Activated CD4-positive, alpha-beta T cell treated with anti-CD3 and anti-CD28 coated beads for 48 hours (primary cell): ENCODE data around the gene TCIRG1.

Experiments used
- DNase-seq: peaks from one replicate; pipeline ENCODE4 v3.0.0-alpha.2; 2020

Gene TCIRG1

DNA sequence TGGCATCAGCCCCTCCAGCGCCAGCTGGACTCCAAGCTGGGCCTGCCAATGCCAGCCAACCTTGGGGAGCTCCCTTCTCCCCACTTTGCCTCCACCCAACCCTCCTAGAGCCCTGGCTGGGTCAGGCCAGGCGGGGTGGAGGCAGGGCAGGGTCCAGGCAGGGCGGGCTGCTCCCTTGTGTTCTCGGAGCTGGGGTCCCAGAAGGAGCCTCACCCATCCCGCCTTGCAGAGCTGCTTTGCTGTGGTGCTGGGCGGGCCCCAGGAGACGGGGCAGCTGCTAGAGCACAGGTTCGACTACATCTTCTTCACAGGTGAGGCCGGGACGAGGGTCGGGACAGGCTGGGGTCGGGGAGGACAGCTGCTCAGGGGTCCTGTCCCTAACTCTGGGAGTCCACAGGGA, 19.3 kb upstream of the TCIRG1 start:
- DNase-seq, result no peak

DNA sequence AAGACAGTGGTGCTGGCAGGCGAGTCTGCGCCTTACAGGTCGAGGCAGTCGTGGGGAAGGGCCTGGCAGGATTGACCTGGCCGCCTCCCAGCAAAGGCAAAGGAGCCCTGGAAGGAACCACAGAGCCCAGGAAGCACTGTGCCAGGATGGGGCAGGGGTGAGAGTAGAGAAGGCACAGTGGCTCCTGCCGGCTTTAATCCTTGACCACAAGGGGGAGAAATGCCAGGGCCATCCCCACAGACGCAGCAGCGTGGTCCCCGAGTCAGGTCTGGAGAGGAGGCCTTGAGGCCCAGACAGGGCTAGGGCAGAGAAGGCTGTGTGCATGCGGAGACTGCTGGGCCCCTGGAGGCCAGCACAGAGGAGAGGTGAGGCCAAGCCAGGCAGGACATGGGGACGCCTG, 18.2 kb upstream of the TCIRG1 start:
- no peak for DNase-seq

DNA sequence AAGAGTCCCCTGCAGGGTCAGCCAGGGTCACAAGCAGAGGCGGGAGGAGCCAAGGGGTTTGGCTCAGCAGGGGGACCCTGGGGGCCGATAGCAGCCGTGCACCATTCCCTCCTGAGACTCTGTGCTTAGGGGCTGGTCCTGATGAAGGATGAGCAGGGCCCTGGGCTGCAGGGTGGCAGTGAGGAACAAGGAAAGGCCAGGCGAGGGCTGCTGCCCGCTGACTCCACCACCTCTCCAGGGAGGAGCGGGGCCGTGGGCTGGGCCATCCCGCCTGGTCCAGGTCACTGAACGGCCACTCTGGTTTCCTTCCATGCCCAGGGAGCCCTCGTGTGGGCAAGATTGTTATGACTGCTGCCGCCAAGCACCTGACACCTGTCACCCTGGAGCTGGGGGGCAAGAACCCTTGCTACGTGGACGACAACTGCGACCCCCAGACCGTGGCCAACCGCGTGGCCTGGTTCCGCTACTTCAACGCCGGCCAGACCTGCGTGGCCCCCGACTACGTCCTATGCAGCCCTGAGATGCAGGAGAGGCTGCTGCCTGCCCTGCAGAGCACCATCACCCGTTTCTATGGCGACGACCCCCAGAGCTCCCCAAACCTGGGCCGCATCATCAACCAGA, 17.5 kb upstream of the TCIRG1 start:
- DNase-seq, result no peak

DNA sequence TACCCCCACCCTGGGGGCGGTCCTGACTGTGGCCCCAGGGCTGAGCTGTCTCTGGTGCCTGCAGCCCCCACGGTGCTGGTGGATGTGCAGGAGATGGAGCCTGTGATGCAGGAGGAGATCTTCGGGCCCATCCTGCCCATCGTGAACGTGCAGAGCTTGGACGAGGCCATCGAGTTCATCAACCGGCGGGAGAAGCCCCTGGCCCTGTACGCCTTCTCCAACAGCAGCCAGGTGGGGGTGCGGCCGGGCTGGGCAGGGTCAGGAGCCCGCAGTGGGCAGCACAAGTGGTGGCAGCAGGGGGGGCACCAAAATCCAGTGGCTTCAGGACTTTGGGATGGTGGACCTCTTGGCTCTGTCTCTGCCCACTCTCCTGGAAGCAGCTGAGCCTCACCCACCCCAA, 16.3 kb upstream of the TCIRG1 start:
- no peak for DNase-seq

DNA sequence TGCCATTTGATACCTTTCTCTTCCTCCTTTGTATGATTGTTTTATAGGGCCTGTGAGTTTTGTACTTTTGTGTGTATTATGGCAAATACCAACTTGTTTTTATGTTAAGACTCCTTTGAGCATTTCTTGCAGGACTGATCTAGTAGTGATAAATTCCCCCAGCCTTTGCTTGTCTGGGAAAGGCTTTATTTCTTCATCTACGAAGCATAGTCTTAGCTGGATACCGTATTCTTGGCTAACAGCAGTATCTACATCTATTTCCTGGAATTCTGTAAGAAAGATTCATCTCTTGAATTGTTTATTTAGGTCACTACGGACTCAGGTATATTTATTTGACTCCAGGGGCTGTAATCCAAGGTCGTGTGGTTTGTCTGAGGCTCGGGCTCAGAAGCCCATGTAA, 14.3 kb upstream of the TCIRG1 start:
- DNase-seq, result no peak

DNA sequence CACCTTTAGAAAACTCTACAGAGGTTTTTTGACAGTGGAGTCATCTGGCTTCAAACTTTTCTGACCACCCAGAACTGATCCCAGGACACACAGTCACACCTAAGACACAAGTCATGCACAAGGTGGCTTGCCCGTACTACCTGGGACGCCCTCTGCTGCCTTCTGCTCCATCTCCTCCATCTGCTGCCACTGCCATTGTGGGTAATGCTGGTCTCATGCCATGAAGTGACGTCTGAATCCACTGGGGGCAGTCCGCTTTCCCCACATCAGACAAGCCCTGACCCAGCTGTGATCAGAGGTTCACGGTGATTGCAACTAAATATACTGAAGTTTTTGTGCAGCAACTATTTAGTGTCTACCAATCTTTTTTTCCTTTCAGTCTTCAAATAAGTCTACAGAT, 13.8 kb upstream of the TCIRG1 start:
- no peak for DNase-seq

DNA sequence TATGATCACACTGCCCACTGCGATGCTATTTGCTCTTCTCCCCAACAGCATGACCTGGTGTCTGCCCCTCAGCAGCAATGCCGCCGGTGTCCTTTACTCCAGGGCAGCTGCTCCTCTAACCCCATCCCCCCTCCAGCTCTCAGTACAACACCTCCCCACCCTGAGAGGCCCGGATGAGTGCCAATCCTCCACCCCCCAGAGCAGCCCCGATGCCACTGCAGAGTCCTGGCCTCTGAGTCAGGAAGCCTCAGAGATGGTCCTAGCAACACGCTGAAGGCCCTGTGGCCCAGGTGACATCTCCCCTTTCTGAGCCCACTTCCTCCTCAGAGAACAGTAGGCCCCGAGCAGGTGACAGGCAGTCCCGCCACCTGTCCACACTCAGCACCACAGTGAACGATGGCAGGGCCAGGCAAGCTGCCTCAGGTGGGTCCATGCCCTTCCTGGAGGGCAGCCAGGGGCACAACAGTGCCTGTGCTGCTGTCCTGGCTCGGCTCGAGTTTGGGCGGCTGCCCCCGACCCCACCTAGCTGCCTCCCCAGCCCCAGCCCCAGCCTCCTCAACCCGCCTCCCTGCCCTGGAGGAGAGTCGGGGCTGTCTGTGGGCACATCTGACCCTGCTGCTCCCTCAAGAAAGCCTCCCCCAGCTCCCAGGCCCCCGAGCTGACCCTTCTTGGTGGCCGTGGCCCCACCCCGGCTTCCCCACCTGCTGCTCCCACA, 12.3 kb upstream of the TCIRG1 start:
- DNase-seq, result no peak

DNA sequence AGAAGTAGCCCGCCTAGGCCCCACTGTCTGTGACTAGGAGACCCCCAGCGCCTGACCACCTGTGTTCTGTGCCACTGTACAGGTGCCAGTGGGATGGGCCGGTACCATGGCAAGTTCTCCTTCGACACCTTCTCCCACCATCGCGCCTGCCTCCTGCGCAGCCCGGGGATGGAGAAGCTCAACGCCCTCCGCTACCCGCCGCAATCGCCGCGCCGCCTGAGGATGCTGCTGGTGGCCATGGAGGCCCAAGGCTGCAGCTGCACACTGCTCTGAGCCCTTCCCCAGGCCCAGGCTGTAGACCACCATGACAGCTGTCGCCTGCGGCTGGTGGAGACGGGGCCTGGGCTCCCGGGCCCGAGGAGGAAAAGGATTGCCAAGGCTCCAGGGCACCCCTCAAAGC, 11.2 kb upstream of the TCIRG1 start:
- no peak for DNase-seq

DNA sequence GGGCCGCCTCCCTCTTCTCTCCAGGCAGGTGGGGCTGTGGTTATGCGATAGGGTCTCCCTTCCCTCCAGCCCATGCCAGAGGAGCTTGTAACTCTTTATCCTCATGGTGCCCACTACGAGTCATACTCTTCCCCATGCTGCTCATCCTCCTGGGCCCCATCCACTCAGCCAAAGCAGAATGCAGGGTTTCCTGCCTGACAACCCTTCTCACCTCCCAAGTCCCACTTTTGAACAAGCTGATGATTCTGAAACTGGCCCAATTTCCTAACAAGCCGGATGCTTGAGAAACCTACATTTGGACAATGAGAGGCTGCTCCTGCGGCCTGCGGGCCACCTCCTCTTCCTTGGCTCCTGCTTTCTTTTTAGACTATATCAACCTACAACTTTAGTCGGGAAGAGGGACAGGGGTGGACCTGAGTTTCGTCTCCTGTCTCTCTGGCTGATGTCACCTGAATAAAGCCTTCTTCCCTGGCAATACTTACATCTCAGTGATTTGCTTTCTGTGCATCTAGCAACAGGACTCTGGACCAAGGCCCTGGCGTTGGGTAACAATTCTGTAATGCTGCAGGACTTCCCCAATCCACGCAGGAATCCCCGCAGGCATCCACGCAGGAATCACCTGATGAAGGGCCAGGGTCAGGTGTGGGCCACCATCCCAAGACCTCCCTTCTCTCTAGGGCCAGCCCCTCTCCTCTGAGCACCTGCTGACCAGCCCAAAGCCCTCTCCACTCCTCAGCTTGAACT, 9.9 kb upstream of the TCIRG1 start:
- no peak for DNase-seq

DNA sequence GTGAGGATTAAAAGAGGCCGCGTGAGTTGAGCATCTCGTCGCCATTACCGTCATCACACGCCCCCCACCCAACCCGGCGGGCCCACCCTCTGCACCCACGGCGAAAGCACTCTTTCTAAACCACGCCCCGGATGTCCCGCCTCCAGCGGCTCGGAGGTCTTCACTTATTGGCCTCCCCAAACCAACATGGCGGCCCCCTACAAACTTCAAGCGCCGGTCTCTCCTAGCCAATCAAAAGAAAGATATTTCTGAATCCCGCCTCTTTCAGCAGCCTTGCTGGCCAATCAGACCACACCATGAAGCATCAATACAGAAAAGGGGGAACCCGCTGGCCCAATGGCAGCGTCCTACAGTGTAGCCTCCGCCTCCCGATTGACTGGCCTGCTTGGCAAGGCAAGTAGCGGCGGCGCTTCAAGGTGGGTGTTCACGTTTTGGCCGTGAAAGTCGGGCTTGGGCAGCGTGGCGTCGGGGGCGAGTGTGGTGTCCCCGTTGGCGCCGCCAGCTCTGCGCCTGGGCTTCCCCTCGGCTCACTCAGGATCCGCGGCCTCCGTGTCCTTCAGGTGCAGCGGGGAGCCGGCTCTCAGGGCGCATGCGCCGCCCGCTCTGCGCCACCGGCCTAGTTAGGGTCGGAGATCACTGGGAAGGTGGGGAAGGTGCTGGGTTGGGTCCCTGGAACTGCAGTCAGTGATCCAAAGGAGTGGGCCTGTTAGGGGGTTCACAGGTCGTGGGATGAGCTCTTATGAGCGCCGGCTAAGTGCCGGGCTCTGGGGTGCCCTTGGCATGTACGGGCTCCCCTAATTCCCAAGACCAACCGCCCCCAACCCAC, 8.3 kb upstream of the TCIRG1 start, which contains the start of gene NDUFS8:
Gene NDUFS8 (plus strand): TSS at position 364 of the 826 bp plus-strand sequence. CDS start 1,471 bp downstream, outside the sequence.
- peak; percentile 97 for DNase-seq

DNA sequence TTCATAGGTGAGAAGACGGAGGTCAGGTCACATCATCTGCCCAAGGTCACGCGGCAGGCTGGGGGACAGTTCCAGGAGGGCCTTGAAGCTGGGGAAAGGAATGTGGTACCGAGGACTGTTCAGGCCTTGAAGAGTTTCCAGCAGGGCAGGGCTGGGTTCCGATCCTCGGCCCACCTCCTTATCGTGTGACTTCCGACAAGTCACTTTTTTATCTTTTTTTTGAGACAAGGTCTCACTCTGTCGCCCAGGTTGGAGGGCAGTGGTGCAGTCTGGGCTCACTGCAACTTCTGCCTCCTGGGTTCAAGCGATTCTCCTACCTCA, 7.7 kb upstream of the TCIRG1 start:
- no peak for DNase-seq

DNA sequence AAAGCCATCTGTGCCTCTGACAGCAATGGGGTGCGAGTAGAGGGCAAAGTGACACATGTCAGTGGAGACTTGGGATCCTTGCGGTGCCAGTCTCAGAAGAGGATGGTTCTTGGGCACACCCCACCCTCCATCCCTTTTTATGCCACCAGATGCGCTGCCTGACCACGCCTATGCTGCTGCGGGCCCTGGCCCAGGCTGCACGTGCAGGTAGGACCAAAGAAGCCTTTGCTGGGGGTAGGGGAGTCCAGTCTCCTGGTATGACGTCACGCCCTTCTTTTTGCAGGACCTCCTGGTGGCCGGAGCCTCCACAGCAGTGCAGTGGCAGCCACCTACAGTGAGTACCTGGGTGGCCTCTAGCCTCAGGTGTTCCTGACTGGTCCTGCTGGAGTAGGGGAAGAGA, 6.8 kb upstream of the TCIRG1 start:
- no peak for DNase-seq

DNA sequence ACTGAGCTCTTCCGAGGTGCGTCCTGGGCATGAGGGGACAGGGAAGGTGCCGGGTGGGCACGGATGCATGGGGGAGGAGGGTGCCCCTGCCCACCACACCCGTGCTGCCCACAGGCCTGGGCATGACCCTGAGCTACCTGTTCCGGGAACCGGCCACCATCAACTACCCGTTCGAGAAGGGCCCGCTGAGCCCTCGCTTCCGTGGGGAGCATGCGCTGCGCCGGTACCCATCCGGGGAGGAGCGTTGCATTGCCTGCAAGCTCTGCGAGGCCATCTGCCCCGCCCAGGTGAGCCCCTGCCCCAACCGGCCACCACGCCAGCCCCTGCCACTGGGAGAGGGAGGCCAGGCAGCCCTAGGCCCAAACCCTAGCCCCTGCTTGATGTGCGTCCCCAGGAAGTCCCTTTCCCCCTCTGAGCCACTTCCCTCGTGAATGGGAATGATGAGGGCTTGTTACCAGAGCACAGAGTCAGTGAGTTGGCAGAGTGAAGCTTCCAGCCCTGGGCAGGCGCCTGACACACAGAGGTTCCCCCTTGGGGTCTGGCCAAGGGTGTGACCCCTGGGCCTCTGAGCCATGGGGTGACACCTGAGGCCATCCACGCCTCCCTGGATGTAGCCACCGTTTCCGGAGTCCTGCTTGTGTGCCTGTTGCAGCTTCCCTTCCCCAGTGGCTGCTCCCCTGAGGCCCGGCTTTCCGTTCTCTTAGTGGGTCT, 5.7 kb upstream of the TCIRG1 start:
- no peak for DNase-seq

DNA sequence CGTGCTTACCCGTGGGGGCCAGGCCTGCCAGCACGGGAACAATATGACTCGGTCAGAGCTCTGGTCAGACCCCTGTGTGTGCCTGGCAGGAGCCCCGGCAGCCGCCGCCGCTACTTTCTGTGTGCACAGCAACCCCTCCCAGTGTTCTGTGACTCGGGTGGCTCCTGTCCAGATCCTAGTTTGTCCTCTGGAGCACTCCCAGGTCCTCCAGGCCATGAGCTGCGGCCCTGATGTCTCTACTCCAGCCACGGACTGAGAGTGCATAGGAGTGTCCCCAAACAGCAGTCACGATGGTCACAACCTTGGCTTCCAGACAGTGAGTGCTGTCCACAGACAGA, 5.1 kb upstream of the TCIRG1 start:
- DNase-seq, result no peak

DNA sequence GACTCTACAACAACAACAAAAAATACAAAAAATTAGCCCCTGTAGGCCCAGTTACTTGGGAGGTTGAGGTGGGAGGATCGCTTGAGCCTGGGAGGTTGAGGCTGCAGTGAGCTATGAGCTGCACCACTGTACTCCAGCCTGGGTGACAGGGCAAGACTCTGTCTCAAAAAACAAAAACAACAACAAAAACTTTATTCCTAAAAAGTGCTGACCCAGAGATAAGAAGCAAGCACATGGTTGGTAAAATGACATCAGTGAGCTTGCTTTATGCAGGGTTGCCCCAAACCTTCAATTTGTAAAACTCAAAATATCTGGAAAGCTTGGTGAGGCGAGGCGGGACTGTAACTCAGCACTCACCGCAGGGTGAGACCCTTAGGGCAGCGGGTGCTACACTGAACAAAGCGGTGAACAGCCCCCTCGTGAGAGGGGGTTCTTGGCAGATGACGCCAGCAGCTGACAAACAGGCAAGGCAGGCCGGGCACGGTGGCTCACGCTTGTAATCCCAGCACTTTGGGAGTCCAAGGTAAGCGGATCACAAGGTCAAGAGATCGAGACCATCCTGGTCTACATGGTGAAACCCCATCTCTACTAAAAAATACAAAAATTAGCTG, 3.5 kb upstream of the TCIRG1 start:
- DNase-seq, result no peak

DNA sequence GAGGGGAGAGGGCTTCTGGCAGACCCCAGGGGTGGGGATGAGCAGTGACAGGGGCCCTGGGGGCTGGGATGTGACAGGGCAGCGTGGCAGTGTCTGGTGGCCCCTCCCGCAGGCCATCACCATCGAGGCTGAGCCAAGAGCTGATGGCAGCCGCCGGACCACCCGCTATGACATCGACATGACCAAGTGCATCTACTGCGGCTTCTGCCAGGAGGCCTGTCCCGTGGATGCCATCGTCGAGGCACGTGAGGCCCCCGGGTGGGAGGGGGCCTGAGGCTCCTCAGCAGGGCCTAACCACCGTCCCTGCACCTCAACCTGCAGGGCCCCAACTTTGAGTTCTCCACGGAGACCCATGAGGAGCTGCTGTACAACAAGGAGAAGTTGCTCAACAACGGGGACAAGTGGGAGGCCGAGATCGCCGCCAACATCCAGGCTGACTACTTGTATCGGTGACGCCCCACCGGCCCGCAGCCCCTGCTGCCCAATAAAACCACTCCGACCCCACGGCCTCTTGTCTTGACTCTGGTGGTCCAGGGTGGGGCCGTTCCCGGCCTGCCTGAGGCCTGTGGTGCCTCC, 2.6 kb upstream of the TCIRG1 start:
- no peak for DNase-seq

DNA sequence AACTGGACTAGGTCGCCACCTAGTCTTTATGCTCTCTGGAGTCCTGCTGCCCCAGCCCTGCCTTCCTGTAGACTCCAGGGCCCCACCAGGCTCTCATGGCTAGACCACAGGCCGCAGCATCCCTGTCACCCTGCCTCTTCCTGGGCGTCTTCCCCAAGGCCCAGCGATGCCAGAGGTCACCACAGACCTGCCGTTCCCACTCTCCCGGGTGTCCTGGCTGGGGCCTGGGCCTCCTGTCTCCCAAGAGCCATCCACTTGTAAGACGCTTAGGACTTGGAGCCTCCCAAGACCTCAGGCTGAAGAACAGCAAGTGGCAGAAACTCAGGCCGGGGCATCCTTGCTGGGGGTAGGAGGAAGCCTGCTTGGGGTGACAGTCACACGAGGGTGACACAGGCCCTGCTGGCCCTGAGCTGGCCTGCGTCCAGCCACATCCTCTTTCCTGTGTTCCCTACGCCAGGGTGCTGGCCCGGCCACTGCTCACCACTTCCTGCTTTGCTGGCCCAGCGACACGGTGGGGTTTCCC, 2.0 kb upstream of the TCIRG1 start:
- DNase-seq, result no peak

DNA sequence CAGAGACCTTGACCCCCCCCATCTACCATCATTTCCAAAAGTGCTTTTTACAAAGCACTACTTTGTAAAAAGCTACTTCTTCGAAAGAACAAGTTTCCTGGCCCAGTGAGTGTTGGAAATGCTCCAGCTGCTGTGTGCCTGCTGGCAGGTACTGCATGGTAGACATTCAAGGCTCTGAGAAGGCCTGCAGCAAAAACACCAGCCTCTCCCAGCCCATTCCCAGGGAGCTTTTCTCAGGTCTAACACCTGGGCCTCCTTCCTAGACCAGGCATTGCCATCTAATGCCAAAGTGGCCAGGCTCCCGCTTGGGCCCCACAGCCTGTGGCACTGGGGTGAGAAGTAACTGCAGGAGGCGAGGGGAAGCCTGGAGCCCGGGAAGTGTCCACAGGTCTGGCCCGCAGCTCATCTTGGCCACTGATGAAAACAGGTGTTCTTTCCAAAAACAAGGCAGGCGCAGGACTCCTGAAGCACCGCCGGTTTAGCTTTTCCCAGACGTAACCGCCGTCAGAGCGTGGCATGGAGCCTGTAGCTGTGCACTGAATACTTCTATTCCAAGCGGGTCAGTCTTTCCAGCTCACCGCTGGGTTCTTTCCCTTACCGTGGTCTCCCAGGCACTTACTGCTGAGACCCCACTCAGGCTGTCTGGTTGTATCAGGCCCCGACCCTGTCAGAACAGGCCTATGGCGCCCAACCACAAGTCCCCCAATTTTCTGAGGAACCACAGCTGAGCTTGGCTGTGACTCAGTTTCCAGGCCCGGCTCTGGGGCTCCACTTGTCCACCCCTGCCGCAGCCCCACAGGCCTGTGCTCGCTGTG, 1.2 kb upstream of the TCIRG1 start:
- no peak for DNase-seq

DNA sequence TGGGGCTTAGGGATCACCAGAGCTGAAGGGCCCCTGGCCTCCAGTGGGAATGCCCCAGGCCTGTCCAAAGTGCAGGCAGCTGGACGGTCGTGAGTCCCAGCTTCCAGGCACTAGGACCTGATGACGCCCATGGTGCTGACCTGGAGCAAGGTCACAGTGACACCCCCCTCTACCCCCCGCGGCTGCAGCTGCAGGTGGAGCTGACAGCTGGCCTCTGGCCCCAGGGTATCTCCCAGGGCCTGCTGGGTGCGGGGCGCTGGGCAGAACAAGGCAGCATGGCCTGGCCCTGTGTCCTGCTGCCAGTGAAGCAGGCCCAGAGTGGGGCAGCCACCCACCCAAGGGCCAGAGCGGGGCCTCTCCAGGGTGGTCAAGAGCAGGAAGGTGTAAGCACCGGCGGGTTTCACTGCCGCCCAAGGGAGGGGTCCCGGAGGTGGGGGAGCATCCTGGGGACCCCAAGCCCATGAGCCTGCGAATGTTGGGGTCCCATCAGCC, 553 bp upstream of the TCIRG1 start:
- DNase-seq, result no peak

DNA sequence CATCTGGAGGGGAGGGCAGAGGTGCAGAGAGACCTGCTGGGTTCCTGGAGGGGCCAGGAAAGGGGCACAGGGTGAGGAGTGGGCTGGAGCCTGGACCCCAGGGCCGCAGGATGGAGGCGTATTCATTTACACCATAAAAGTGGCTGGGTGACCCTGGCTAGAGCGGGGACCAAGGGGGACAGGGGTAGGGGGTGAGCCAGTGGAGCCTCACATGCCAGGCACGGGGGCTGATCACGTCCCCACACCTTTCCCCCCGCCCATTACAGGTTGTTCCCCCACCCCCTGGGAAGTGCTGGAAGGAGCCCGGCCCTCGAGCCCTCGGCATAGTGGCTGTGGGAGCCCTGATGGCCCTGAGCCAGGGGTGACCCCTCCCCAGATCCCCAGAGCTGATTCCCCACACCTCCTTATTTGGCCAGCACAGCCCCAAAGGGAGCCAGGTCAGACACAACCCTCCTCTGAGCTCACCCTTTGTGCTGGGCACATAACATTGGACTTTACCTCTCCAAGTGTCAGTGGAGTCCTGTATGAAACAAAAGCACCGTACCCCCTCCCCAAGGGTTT, 781 bp downstream of the TCIRG1 start:
- DNase-seq, result no peak
